IPS DF 6.9 (cell line): ENCODE results near the gene DPY19L3.
"Not testable (repeated sequence)": the region's sequence is repeated elsewhere in the genome, so short reads cannot be mapped to it uniquely, and the experiment has no call there.

Experiments
- DNase-seq: peaks from one replicate; pipeline ENCODE4 v3.0.0-alpha.2; 2013; ENCODE audit warnings: low read depth, low spot score
- H3K27ac ChIP-seq: one replicate; pipeline ENCODE4 v1.5.1; 2013; ENCODE audit warnings: low read length, control low read depth
- H3K27me3 ChIP-seq: 2 replicates; pipeline ENCODE4 v1.6.1; 2013; ENCODE audit warnings: mild to moderate bottlenecking, low read length; ENCODE audit not compliant: control insufficient read depth, insufficient read depth
- H3K36me3 ChIP-seq: 2 replicates; pipeline ENCODE4 v1.6.1; 2013; ENCODE audit warnings: low read length; ENCODE audit not compliant: control insufficient read depth, insufficient read depth
- H3K4me1 ChIP-seq: 2 replicates; pipeline ENCODE4 v1.6.1; 2013; ENCODE audit warnings: low read length; ENCODE audit not compliant: control insufficient read depth, insufficient read depth
- H3K4me3 ChIP-seq: 2 replicates; pipeline ENCODE4 v1.5.1; 2013; ENCODE audit warnings: mild to moderate bottlenecking, low read length
- H3K9me3 ChIP-seq: 2 replicates; pipeline ENCODE4 v1.6.1; 2013; ENCODE audit warnings: low read length, inconsistent platforms; ENCODE audit not compliant: control insufficient read depth, insufficient read depth
- WGBS: extraction: QIAGEN DNeasy Blood & Tissue Kit; methylation state at CpG from one replicate; pipeline ENCODE4 v1.1.7; 2013; ENCODE audit warnings: mixed read lengths, missing lambda C conversion rate; ENCODE audit not compliant: insufficient read length, insufficient coverage; 5-methylcytosine and 5-hydroxymethylcytosine counted together

Gene DPY19L3

GRCh38 chr19:32498648-32499200, 93.2 kb downstream of the DPY19L3 start:
- Histone ChIP-seq H3K4me1 (no peaks in the 10 kb centered on the region), H3K36me3 (no peaks in the 10 kb centered on the region), H3K9me3 (no peaks in the 10 kb centered on the region), H3K4me3 (no peak overlapping the region), H3K27ac (no peak overlapping the region), H3K27me3 (no peaks in the 10 kb centered on the region)
- no peak for DNase-seq
- no CpG with 5 or more reads among the region's 6 CpGs for WGBS

- H3K36me3 ChIP-seq, H3K4me1 ChIP-seq, H3K27me3 ChIP-seq, H3K27ac ChIP-seq, H3K9me3 ChIP-seq, H3K4me3 ChIP-seq, DNase-seq: not testable (repeated sequence)
- WGBS = no CpG with 5 or more reads among the region's 4 CpGs
Measured at GRCh38 chr19:32512498-32512897, 106.9 kb downstream of the DPY19L3 start.

GRCh38 chr19:32519023-32519422, 113.5 kb downstream of the DPY19L3 start:
- H3K27ac ChIP-seq = no peak overlapping the region
- no peak overlapping the region for H3K4me3 ChIP-seq
- H3K4me1 ChIP-seq = no peaks in the 10 kb centered on the region
- H3K9me3 ChIP-seq = no peaks in the 10 kb centered on the region
- no peaks in the 10 kb centered on the region for H3K27me3 ChIP-seq
- H3K36me3 ChIP-seq = no peaks in the 10 kb centered on the region
- WGBS = no CpG with 5 or more reads among the region's 1 CpG
- DNase-seq = no peak

- Histone ChIP-seq H3K4me3 (no peak overlapping the region), H3K27ac (no peak overlapping the region), H3K36me3 (no peaks in the 10 kb centered on the region), H3K27me3 (no peaks in the 10 kb centered on the region), H3K4me1 (no peaks in the 10 kb centered on the region), H3K9me3 (no peaks in the 10 kb centered on the region)
- no peak for DNase-seq
- no CpG with 5 or more reads among the region's 9 CpGs for WGBS
Measured at GRCh38 chr19:32522967-32523366, 117.4 kb downstream of the DPY19L3 start.

- Histone ChIP-seq H3K27me3 (no peaks in the 10 kb centered on the region), H3K4me1 (no peaks in the 10 kb centered on the region), H3K27ac (no peak overlapping the region), H3K4me3 (no peak overlapping the region), H3K9me3 (no peaks in the 10 kb centered on the region), H3K36me3 (no peaks in the 10 kb centered on the region)
- DNase-seq = no peak
- WGBS = no CpG with 5 or more reads among the region's 4 CpGs
Measured at GRCh38 chr19:32526895-32527294, 121.3 kb downstream of the DPY19L3 start.

- H3K27ac ChIP-seq = no peak overlapping the region
- WGBS = no CpG with 5 or more reads among the region's 2 CpGs
- no peak for DNase-seq
- H3K36me3 ChIP-seq = no peaks in the 10 kb centered on the region
- no peaks in the 10 kb centered on the region for H3K9me3 ChIP-seq
- H3K27me3 ChIP-seq = no peaks in the 10 kb centered on the region
- H3K4me1 ChIP-seq = no peaks in the 10 kb centered on the region
- H3K4me3 ChIP-seq = no peak overlapping the region
Measured at GRCh38 chr19:32530773-32531172, 125.2 kb downstream of the DPY19L3 start.

GRCh38 chr19:32532233-32532632, 126.7 kb downstream of the DPY19L3 start:
- Histone ChIP-seq H3K27ac (no peak overlapping the region), H3K4me3 (no peak overlapping the region), H3K4me1 (no peaks in the 10 kb centered on the region), H3K9me3 (no peaks in the 10 kb centered on the region), H3K36me3 (no peaks in the 10 kb centered on the region), H3K27me3 (no peaks in the 10 kb centered on the region)
- DNase-seq = no peak
- WGBS = no CpG with 5 or more reads among the region's 3 CpGs
